Lung (tissue), 12 donors: ENCODE data around the gene ZNF30. TPM values are rescaled to one million over a fixed set of nuclear protein-coding genes. Genes with fewer than 3 reads are reported as not detected.

ENCODE experiments used
- ATAC-seq: fragments of 200-7000 bp; cut with Tn5 transposase; one replicate; pipeline ENCODE4 v1.9.1; 2020; ENCODE audit warnings: moderate number of reproducible peaks; ENCODE audit not compliant: insufficient read depth, low FRiP score
- DNase-seq, 3 donors: peaks; one replicate each; pipeline ENCODE4 v3.0.0-alpha.2; 2013 to 2017
- H3K27ac ChIP-seq, 2 donors: one replicate each; pipeline ENCODE4 v1.5.1; 2013; ENCODE audit warnings: mild to moderate bottlenecking in 2 of 2, moderate library complexity in 2 of 2, control low read depth in 1 of 2, inconsistent platforms in 1 of 2, low read depth in 1 of 2, low read length in 1 of 2
- H3K27me3 ChIP-seq, 3 donors: one replicate each; pipeline ENCODE4 v1.5.1; 2013; ENCODE audit warnings: low read length in 2 of 3; ENCODE audit not compliant: control insufficient read depth in 3 of 3, insufficient read depth in 3 of 3
- H3K36me3 ChIP-seq, 4 donors: one replicate each; pipeline ENCODE4 v1.5.1; 2013; ENCODE audit warnings: low read length in 4 of 4, mild to moderate bottlenecking in 1 of 4, moderate library complexity in 1 of 4; ENCODE audit not compliant: control insufficient read depth in 4 of 4, insufficient read depth in 4 of 4
- H3K4me1 ChIP-seq, 5 donors: one replicate each; pipeline ENCODE4 v1.5.1; 2013; ENCODE audit warnings: low read length in 5 of 5, mild to moderate bottlenecking in 2 of 5, moderate library complexity in 1 of 5; ENCODE audit not compliant: control insufficient read depth in 5 of 5, insufficient read depth in 5 of 5
- H3K4me3 ChIP-seq: one replicate; pipeline ENCODE4 v1.5.1; 2013; ENCODE audit warnings: mild to moderate bottlenecking, control low read depth, moderate library complexity
- H3K9ac ChIP-seq, 2 donors: one replicate each; pipeline ENCODE4 v1.5.1; 2013; ENCODE audit warnings: low read length in 2 of 2, control low read depth in 1 of 2; ENCODE audit not compliant: insufficient read depth in 1 of 2
- H3K9me3 ChIP-seq, 4 donors: one replicate each; pipeline ENCODE4 v1.5.1; 2013; ENCODE audit warnings: low read length in 3 of 4, mild to moderate bottlenecking in 1 of 4, moderate library complexity in 1 of 4; ENCODE audit not compliant: control insufficient read depth in 4 of 4, insufficient read depth in 3 of 4
- WGBS, 2 donors: extraction: QIAGEN DNeasy Blood & Tissue Kit; methylation state at CpG; one replicate each; pipeline ENCODE4 v1.1.7; 2013; 5-methylcytosine and 5-hydroxymethylcytosine counted together
- polyA plus RNA-seq, 2 donors: library from polyadenylated mRNA; stranded (reverse); fragments of 200-250 nt; gene quantifications; one replicate each; pipeline ENCODE4 v1.2.1, GENCODE V29; 2013
- total RNA-seq, 2 donors: library from RNA; depleted of rRNA in 1 of 2; stranded (reverse); fragments of >200 nt in 1 of 2; gene quantifications; one replicate each; pipeline ENCODE4 v1.2.1, GENCODE V29; 2014 to 2021
- TF ChIP-seq, protein P1 (sequence below): IDR thresholded peaks from 2 replicates; pipeline ENCODE4 v1.5.1; 2012; ENCODE audit warnings: mild to moderate bottlenecking; ENCODE audit errors: control extremely low read depth, extremely low read depth
- donor health status: control.
- donor health status: control.
- donor health status: Bipolar disorder and iron deficiency.
- donor health status: healthy.
- donor health status: DM: yes; HTN: yes; CAD: no.

Gene ZNF30
- total and polyA plus RNA-seq, 4 donors, result 1.5 to 5.5 (median 2.6) TPM

GRCh38 chr19:34975056-34975455 lies 48.4 kb downstream of the ZNF30 start:
- peaks cover 0 to 6% (median 0%) of the 10 kb centered on the region in 5 donors for H3K4me1 ChIP-seq
- H3K4me3 ChIP-seq, result no peak overlapping the region
- TF ChIP-seq, protein P1, sequence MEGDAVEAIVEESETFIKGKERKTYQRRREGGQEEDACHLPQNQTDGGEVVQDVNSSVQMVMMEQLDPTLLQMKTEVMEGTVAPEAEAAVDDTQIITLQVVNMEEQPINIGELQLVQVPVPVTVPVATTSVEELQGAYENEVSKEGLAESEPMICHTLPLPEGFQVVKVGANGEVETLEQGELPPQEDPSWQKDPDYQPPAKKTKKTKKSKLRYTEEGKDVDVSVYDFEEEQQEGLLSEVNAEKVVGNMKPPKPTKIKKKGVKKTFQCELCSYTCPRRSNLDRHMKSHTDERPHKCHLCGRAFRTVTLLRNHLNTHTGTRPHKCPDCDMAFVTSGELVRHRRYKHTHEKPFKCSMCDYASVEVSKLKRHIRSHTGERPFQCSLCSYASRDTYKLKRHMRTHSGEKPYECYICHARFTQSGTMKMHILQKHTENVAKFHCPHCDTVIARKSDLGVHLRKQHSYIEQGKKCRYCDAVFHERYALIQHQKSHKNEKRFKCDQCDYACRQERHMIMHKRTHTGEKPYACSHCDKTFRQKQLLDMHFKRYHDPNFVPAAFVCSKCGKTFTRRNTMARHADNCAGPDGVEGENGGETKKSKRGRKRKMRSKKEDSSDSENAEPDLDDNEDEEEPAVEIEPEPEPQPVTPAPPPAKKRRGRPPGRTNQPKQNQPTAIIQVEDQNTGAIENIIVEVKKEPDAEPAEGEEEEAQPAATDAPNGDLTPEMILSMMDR, result no peak
- H3K9me3 ChIP-seq, result peaks cover 0 to 6% (median 0%) of the 10 kb centered on the region in 4 donors
- no peak overlapping the region for H3K9ac ChIP-seq
- DNase-seq (no peak), ATAC-seq (no peak)
- no peaks in the 10 kb centered on the region for H3K36me3 ChIP-seq
- no peak overlapping the region for H3K27ac ChIP-seq
- 52 to 60% methylated on average over 5 of the region's 5 CpGs for WGBS, 2 donors
- H3K27me3 ChIP-seq, result no peaks in the 10 kb centered on the region

GRCh38 chr19:34976611-34977010 lies 49.9 kb downstream of the ZNF30 start:
- H3K9me3 ChIP-seq, result peaks cover 0 to 6% (median 0%) of the 10 kb centered on the region in 4 donors
- H3K9ac ChIP-seq, result no peak overlapping the region
- peaks cover 0 to 6% (median 0%) of the 10 kb centered on the region in 5 donors for H3K4me1 ChIP-seq
- H3K36me3 ChIP-seq, result no peaks in the 10 kb centered on the region
- TF ChIP-seq, protein P1, result no peak
- no peaks in the 10 kb centered on the region for H3K27me3 ChIP-seq
- ATAC-seq (no peak), DNase-seq (no peak)
- WGBS, 2 donors, result 92 to 95% methylated on average over 3 of the region's 3 CpGs
- no peak overlapping the region for H3K4me3 ChIP-seq
- H3K27ac ChIP-seq, result no peak overlapping the region

DNA sequence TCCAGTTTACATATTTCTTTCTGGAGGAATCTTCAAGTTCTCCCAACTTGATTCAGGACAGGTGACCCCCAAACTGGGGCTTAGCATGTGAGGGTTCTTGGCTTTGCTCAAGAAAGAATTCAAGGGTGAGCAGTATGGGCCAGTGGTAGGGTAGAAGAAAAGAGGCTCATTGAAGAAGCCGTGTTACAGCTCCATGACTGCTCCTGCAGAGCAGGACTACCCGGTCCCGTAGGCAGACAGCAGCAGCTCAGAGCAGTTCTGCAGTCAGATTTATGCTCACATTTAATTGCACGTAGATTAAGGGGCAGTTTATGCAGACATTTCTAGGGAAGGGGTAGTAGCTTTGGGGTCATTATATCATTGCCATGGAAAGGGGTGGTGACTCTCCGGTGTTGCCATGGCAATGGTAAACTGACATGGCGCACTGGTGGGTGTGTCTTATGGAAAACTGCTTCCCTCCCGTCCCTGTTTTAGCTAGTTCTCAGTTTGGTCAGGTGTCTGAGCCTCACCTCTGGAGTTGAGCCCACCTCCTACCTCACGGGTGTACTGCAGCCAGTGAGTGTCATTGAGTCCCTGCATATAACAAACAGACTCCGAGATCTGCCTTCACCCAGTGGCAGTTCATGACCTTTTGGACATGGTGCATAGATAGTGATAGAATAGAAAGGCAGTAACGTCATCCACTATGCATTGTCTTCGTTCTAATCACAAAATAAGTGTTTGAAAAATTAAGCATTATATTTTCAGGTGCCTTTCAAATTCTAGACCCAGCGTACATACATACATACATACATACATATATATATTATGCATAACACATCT lies 53.3 kb downstream of the ZNF30 start:
- no peak for DNase-seq
- no peak overlapping the region for H3K27ac ChIP-seq
- no peaks in the 10 kb centered on the region for H3K27me3 ChIP-seq
- no peak overlapping the region for H3K9ac ChIP-seq
- TF ChIP-seq, protein P1, result no peak
- no peak for ATAC-seq
- H3K36me3 ChIP-seq, result no peaks in the 10 kb centered on the region
- H3K9me3 ChIP-seq, result peaks cover 0 to 6% (median 0%) of the 10 kb centered on the region in 4 donors
- H3K4me3 ChIP-seq, result no peak overlapping the region
- 90 to 96% methylated on average over 12 of the region's 12 CpGs for WGBS, 2 donors
- H3K4me1 ChIP-seq, result peaks cover 0 to 2% (median 0%) of the 10 kb centered on the region in 5 donors
